ENCODE measurements around the gene ZBTB4.

DNA sequence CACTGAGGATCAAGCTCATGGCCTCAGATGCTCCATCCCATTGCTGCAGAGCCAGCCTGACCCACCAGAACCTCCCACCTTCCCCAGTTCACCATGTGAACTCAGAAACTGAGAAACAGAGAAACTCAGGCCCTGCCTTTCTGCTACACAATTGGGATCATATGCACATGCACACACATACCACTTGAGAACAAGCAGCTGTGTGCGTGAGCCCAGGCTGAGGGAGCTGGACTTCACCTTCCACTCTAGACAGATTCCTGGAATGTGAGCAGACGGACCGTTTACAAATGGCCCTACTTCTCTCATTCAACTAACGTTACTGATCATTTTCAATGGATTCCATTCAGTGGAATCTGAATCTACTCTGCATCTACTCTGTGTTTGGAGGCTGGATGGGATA lies 55.8 kb downstream of the ZBTB4 start:
- TF ChIP-seq CREB1 (IDR thresholded peaks at IDR 0.05) (no peak), CREB1 (CRISPR knock-in tag; IDR thresholded peaks at IDR 0.05) (no peak), SRF (CRISPR knock-in tag; IDR thresholded peaks at IDR 0.05) (no peak), POLR2A (conservative IDR thresholded peaks at IDR 0.05) (no peak), MCM5 (IDR thresholded peaks at IDR 0.05; ENCODE audit: low read depth) (no peak), HDAC1 (IDR thresholded peaks at IDR 0.05) (no peak), FOSL1 (tag; conservative IDR thresholded peaks at IDR 0.05) (no peak), XRCC4 (IDR thresholded peaks at IDR 0.05; ENCODE audit: extremely low read depth, insufficient read depth, insufficient read length) (no peak), ZNF583 (CRISPR knock-in tag; IDR thresholded peaks at IDR 0.05) (no peak), THRAP3 (IDR thresholded peaks at IDR 0.05; ENCODE audit: borderline replicate concordance) (no peak), JUN (IDR thresholded peaks at IDR 0.05; ENCODE audit: borderline replicate concordance, low read depth, low read length) (no peak), JUN (CRISPR knock-in tag; IDR thresholded peaks at IDR 0.05; ENCODE audit: borderline replicate concordance) (no peak)
- TF ChIP-seq, protein P1, sequence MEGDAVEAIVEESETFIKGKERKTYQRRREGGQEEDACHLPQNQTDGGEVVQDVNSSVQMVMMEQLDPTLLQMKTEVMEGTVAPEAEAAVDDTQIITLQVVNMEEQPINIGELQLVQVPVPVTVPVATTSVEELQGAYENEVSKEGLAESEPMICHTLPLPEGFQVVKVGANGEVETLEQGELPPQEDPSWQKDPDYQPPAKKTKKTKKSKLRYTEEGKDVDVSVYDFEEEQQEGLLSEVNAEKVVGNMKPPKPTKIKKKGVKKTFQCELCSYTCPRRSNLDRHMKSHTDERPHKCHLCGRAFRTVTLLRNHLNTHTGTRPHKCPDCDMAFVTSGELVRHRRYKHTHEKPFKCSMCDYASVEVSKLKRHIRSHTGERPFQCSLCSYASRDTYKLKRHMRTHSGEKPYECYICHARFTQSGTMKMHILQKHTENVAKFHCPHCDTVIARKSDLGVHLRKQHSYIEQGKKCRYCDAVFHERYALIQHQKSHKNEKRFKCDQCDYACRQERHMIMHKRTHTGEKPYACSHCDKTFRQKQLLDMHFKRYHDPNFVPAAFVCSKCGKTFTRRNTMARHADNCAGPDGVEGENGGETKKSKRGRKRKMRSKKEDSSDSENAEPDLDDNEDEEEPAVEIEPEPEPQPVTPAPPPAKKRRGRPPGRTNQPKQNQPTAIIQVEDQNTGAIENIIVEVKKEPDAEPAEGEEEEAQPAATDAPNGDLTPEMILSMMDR (IDR thresholded peaks at IDR 0.05 in 2 of 3, conservative IDR thresholded peaks at IDR 0.05 in 1 of 3; ENCODE audit: insufficient read depth in 2 of 3, low read depth in 1 of 3, low read length in 3 of 3) = no peak
- TF ChIP-seq, protein P2, sequence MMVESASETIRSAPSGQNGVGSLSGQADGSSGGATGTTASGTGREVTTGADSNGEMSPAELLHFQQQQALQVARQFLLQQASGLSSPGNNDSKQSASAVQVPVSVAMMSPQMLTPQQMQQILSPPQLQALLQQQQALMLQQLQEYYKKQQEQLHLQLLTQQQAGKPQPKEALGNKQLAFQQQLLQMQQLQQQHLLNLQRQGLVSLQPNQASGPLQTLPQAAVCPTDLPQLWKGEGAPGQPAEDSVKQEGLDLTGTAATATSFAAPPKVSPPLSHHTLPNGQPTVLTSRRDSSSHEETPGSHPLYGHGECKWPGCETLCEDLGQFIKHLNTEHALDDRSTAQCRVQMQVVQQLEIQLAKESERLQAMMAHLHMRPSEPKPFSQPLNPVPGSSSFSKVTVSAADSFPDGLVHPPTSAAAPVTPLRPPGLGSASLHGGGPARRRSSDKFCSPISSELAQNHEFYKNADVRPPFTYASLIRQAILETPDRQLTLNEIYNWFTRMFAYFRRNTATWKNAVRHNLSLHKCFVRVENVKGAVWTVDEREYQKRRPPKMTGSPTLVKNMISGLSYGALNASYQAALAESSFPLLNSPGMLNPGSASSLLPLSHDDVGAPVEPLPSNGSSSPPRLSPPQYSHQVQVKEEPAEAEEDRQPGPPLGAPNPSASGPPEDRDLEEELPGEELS (CRISPR knock-in tag; IDR thresholded peaks at IDR 0.05; ENCODE audit: borderline replicate concordance) = no peak
- TF ChIP-seq, protein P3, sequence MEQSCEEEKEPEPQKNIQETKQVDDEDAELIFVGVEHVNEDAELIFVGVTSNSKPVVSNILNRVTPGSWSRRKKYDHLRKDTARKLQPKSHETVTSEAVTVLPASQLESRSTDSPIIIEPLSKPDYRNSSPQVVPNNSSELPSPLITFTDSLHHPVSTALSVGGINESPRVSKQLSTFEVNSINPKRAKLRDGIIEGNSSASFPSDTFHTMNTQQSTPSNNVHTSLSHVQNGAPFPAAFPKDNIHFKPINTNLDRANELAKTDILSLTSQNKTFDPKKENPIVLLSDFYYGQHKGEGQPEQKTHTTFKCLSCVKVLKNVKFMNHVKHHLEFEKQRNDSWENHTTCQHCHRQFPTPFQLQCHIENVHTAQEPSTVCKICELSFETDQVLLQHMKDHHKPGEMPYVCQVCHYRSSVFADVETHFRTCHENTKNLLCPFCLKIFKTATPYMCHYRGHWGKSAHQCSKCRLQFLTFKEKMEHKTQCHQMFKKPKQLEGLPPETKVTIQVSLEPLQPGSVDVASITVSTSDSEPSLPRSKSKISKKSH (CRISPR knock-in tag; IDR thresholded peaks at IDR 0.05) = no peak
